ENCODE data around the gene DSP. TPM values are rescaled to one million over a fixed set of nuclear protein-coding genes. Genes with fewer than 3 reads are reported as not detected.

The DSP gene
- total and polyA plus RNA-seq, 7 donors: 0.10 to 0.49 (median 0.26) TPM

- Histone ChIP-seq H3K9me3 (no peaks in the 10 kb centered on the region), H3K4me1 (no peaks in the 10 kb centered on the region), H3K27ac (no peak overlapping the region), H3K4me3 (no peak overlapping the region), H3K27me3 (ENCODE audit: insufficient read depth in 3 of 3, low read length in 2 of 3) (peaks cover 0 to 5% (median 4%) of the 10 kb centered on the region in 3 donors), H3K36me3 (ENCODE audit: insufficient read depth in 1 of 2, low read depth in 1 of 2) (no peaks in the 10 kb centered on the region)
- no peak for DNase-seq
- no peak for ATAC-seq
- no peak for TF ChIP-seq CTCF (IDR thresholded peaks at IDR 0.05)
- intact Hi-C loops (cut with DNase I): no loop called here
- WGBS, 3 donors: 92 to 97% (median 94%) methylated on average over 4 of the region's 4 CpGs
Measured at GRCh38 chr6:7566617-7567173, 25.2 kb downstream of the DSP start.

- intact Hi-C loops (cut with DNase I): no loop called here
- WGBS, 3 donors: 13 to 36% (median 21%) methylated on average over 3 of the region's 3 CpGs
- Histone ChIP-seq H3K4me1 (no peaks in the 10 kb centered on the region), H3K9me3 (no peaks in the 10 kb centered on the region), H3K4me3 (no peak overlapping the region), H3K27ac (no peak overlapping the region), H3K27me3 (ENCODE audit: insufficient read depth in 3 of 3, low read length in 2 of 3) (peaks cover 0 to 5% (median 4%) of the 10 kb centered on the region in 3 donors), H3K36me3 (ENCODE audit: insufficient read depth in 1 of 2, low read depth in 1 of 2) (no peaks in the 10 kb centered on the region)
- DNase-seq (no peak), ATAC-seq (no peak)
- no peak for TF ChIP-seq CTCF (IDR thresholded peaks at IDR 0.05)
Measured at GRCh38 chr6:7568021-7568420, 26.6 kb downstream of the DSP start.

- no peak for TF ChIP-seq CTCF (IDR thresholded peaks at IDR 0.05)
- Histone ChIP-seq H3K27ac (no peak overlapping the region), H3K4me1 (no peaks in the 10 kb centered on the region), H3K4me3 (no peak overlapping the region), H3K9me3 (no peaks in the 10 kb centered on the region), H3K36me3 (ENCODE audit: insufficient read depth in 1 of 2, low read depth in 1 of 2) (no peaks in the 10 kb centered on the region), H3K27me3 (ENCODE audit: insufficient read depth in 3 of 3, low read length in 2 of 3) (peaks cover 0 to 2% (median 0%) of the 10 kb centered on the region in 3 donors)
- WGBS, 3 donors: 91 to 94% (median 92%) methylated on average over 13 of the region's 13 CpGs
- ATAC-seq (no peak), DNase-seq (no peak)
- intact Hi-C loops (cut with DNase I): no loop called here
Measured at GRCh38 chr6:7569082-7569481, 27.6 kb downstream of the DSP start.

GRCh38 chr6:7572213-7572943, 30.9 kb downstream of the DSP start:
- intact Hi-C loops (cut with DNase I): no loop called here
- Histone ChIP-seq H3K4me1 (no peaks in the 10 kb centered on the region), H3K36me3 (ENCODE audit: insufficient read depth in 1 of 2, low read depth in 1 of 2) (no peaks in the 10 kb centered on the region), H3K9me3 (no peaks in the 10 kb centered on the region), H3K27me3 (ENCODE audit: insufficient read depth in 3 of 3, low read length in 2 of 3) (peaks cover under 1 to 5% (median 2%) of the 10 kb centered on the region in 3 donors), H3K4me3 (no peak overlapping the region), H3K27ac (no peak overlapping the region)
- no peak for TF ChIP-seq CTCF (IDR thresholded peaks at IDR 0.05)
- DNase-seq (no peak), ATAC-seq (no peak)
- 90% methylated on average over 9 of the region's 9 CpGs for WGBS, 3 donors

All from psoas muscle (tissue), 8 donors.